Mesendoderm (in vitro differentiated cells): ENCODE data around the gene C18orf63.

Experiments used
- DNase-seq: peaks from one replicate; pipeline ENCODE4 v3.0.0; 2013
- H2AK5ac ChIP-seq: 2 replicates; pipeline ENCODE4 v1.6.1; 2013; ENCODE audit warnings: low read length, inconsistent platforms
- H2BK120ac ChIP-seq: 2 replicates; pipeline ENCODE4 v1.6.1; 2013; ENCODE audit warnings: low read depth, mild to moderate bottlenecking, low read length, moderate library complexity, mixed read lengths
- H2BK15ac ChIP-seq: replicated peaks from 2 replicates; pipeline ENCODE4 v1.6.1; 2013; ENCODE audit warnings: low read depth, mild to moderate bottlenecking, moderate library complexity
- H2BK5ac ChIP-seq: 2 replicates; pipeline ENCODE4 v1.6.1; 2013; ENCODE audit warnings: low read length, inconsistent platforms
- H3K18ac ChIP-seq: 2 replicates; pipeline ENCODE4 v1.6.1; 2013; ENCODE audit warnings: mild to moderate bottlenecking, low read length, mixed read lengths
- H3K23ac ChIP-seq: one replicate; pipeline ENCODE4 v1.6.1; 2013; ENCODE audit warnings: low read length
- H3K27ac ChIP-seq: 2 replicates; pipeline ENCODE4 v1.5.1; 2013; ENCODE audit warnings: low read depth, mild to moderate bottlenecking, inconsistent platforms, low read length, moderate library complexity
- H3K27me3 ChIP-seq: 2 replicates; pipeline ENCODE4 v1.6.1; 2013; ENCODE audit warnings: low read length, control low read depth, mild to moderate bottlenecking, inconsistent platforms; ENCODE audit not compliant: insufficient read depth, poor library complexity
- H3K36me3 ChIP-seq: 2 replicates; pipeline ENCODE4 v1.6.1; 2013; ENCODE audit warnings: low read length, inconsistent platforms; ENCODE audit not compliant: control insufficient read depth, insufficient read depth
- H3K4ac ChIP-seq: one replicate; pipeline ENCODE4 v1.6.1; 2013; ENCODE audit warnings: low read depth, mild to moderate bottlenecking, low read length, moderate library complexity
- H3K4me1 ChIP-seq: 2 replicates; pipeline ENCODE4 v1.6.1; 2013; ENCODE audit warnings: low read depth, low read length, inconsistent platforms; ENCODE audit not compliant: control insufficient read depth
- H3K4me2 ChIP-seq: 2 replicates; pipeline ENCODE4 v1.6.1; 2013; ENCODE audit warnings: low read length
- H3K4me3 ChIP-seq: 2 replicates; pipeline ENCODE4 v1.5.1; 2013; ENCODE audit warnings: mild to moderate bottlenecking, low read length
- H3K56ac ChIP-seq: one replicate; pipeline ENCODE4 v1.6.1; 2013; ENCODE audit warnings: low read length
- H3K79me1 ChIP-seq: 2 replicates; pipeline ENCODE4 v1.6.1; 2013; ENCODE audit warnings: low read length, inconsistent platforms
- H3K79me2 ChIP-seq: 2 replicates; pipeline ENCODE4 v1.6.1; 2013; ENCODE audit warnings: mild to moderate bottlenecking, low read length; ENCODE audit not compliant: control insufficient read depth, insufficient read depth
- H3K9ac ChIP-seq: 2 replicates; pipeline ENCODE4 v1.6.1; 2013; ENCODE audit warnings: low read length, inconsistent platforms
- H4K5ac ChIP-seq: one replicate; pipeline ENCODE4 v1.6.1; 2013; ENCODE audit warnings: low read length
- H4K8ac ChIP-seq: one replicate; pipeline ENCODE4 v1.6.1; 2013; ENCODE audit warnings: low read depth, mild to moderate bottlenecking, control low read depth, low read length, moderate library complexity
- WGBS: extraction: QIAGEN DNeasy Blood & Tissue Kit; methylation state at CpG from one replicate; pipeline ENCODE4 v1.1.7; 2013; ENCODE audit warnings: low lambda C conversion rate, missing lambda C conversion rate; ENCODE audit not compliant: insufficient coverage; ENCODE audit errors: extremely low coverage; 5-methylcytosine and 5-hydroxymethylcytosine counted together

Gene C18orf63

GRCh38 chr18:74375999-74376398, 60.4 kb downstream of the C18orf63 start:
- H4K8ac ChIP-seq = no peak overlapping the region

GRCh38 chr18:74376523-74376922, 60.9 kb downstream of the C18orf63 start:
- Histone ChIP-seq H4K5ac (no peak overlapping the region), H2BK5ac (no peak overlapping the region), H3K4ac (no peak overlapping the region), H3K9ac (no peak overlapping the region), H3K79me1 (no peaks in the 10 kb centered on the region), H2AK5ac (no peak overlapping the region), H3K18ac (no peak overlapping the region), H2BK15ac (no peak overlapping the region), H3K4me3 (no peak overlapping the region), H3K56ac (no peak overlapping the region), H3K27ac (no peak overlapping the region), H3K79me2 (no peaks in the 10 kb centered on the region), H3K27me3 (no peaks in the 10 kb centered on the region), H3K23ac (no peak overlapping the region), H3K36me3 (no peaks in the 10 kb centered on the region), H3K4me1 (no peaks in the 10 kb centered on the region), H3K4me2 (no peak overlapping the region), H4K8ac (no peak overlapping the region), H2BK120ac (no peak overlapping the region)
- WGBS = no CpG with 5 or more reads among the region's 4 CpGs
- DNase-seq = no peak

More at GRCh38 chr18:74375999-74376398, 60.4 kb downstream of the C18orf63 start:
- H3K4me2 ChIP-seq = no peak overlapping the region
- no peaks in the 10 kb centered on the region for H3K36me3 ChIP-seq
- H3K18ac ChIP-seq = no peak overlapping the region
- no peak overlapping the region for H3K4ac ChIP-seq
- no peak for DNase-seq
- WGBS = no CpG with 5 or more reads among the region's 6 CpGs
- no peak overlapping the region for H3K27ac ChIP-seq
- no peak overlapping the region for H2BK15ac ChIP-seq
- no peak overlapping the region for H3K23ac ChIP-seq
- H3K56ac ChIP-seq = no peak overlapping the region
- no peak overlapping the region for H3K9ac ChIP-seq
- H3K79me2 ChIP-seq = no peaks in the 10 kb centered on the region
- H3K4me3 ChIP-seq = no peak overlapping the region
- no peak overlapping the region for H4K5ac ChIP-seq
- H3K79me1 ChIP-seq = no peaks in the 10 kb centered on the region
- no peaks in the 10 kb centered on the region for H3K27me3 ChIP-seq
- no peak overlapping the region for H2BK120ac ChIP-seq
- H3K4me1 ChIP-seq = no peaks in the 10 kb centered on the region
- H2BK5ac ChIP-seq = no peak overlapping the region
- H2AK5ac ChIP-seq = no peak overlapping the region

- Histone ChIP-seq H3K23ac (no peak overlapping the region), H3K4me1 (no peaks in the 10 kb centered on the region), H4K8ac (no peak overlapping the region), H2AK5ac (no peak overlapping the region), H4K5ac (no peak overlapping the region), H3K4ac (no peak overlapping the region), H3K18ac (no peak overlapping the region), H3K36me3 (no peaks in the 10 kb centered on the region), H3K27ac (no peak overlapping the region), H3K9ac (no peak overlapping the region), H3K27me3 (no peaks in the 10 kb centered on the region), H2BK120ac (no peak overlapping the region), H3K79me2 (no peaks in the 10 kb centered on the region), H2BK5ac (no peak overlapping the region), H3K79me1 (no peaks in the 10 kb centered on the region), H3K56ac (no peak overlapping the region), H3K4me3 (no peak overlapping the region), H2BK15ac (no peak overlapping the region), H3K4me2 (no peak overlapping the region)
- WGBS = no CpG with 5 or more reads among the region's 1 CpG
- DNase-seq = no peak
These were observed 62.1 kb downstream of the C18orf63 start for GRCh38 chr18:74377776-74378175.

- DNase-seq = no peak
- Histone ChIP-seq H3K18ac (no peak overlapping the region), H3K79me1 (no peaks in the 10 kb centered on the region), H2AK5ac (no peak overlapping the region), H3K9ac (no peak overlapping the region), H2BK15ac (no peak overlapping the region), H3K27ac (no peak overlapping the region), H3K4me1 (no peaks in the 10 kb centered on the region), H3K27me3 (no peaks in the 10 kb centered on the region), H4K5ac (no peak overlapping the region), H3K36me3 (no peaks in the 10 kb centered on the region), H3K79me2 (no peaks in the 10 kb centered on the region), H3K4me3 (no peak overlapping the region), H2BK120ac (no peak overlapping the region), H3K4ac (no peak overlapping the region), H3K56ac (no peak overlapping the region), H4K8ac (no peak overlapping the region), H2BK5ac (no peak overlapping the region), H3K23ac (no peak overlapping the region), H3K4me2 (no peak overlapping the region)
- WGBS = no CpG with 5 or more reads among the region's 4 CpGs
These were observed 62.6 kb downstream of the C18orf63 start for GRCh38 chr18:74378179-74378682.

DNA sequence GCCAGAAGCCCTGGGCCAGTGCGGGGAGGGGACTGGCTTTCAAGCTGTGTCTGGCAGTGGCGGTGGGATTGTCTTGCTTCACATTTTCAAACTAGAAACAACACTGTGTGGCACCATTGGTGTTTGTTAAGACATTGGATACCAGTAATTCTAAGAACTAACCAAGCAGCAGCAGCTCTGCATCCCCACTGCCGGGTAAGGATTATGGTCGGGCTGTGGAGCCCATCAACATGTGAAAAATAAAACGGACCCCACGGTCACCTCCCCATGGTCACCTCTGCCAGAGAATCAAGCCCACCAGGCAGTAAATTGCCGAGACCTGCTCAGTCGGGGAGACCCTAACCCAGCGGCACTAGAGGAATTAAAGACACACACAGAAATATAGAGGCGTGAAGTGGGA, 65.3 kb downstream of the C18orf63 start:
- no peaks in the 10 kb centered on the region for H3K4me1 ChIP-seq
- no peak overlapping the region for H3K23ac ChIP-seq
- no CpG with 5 or more reads among the region's 10 CpGs for whole genome bisulfite sequencing
- no peak overlapping the region for H3K56ac ChIP-seq
- H3K9ac ChIP-seq = no peak overlapping the region
- H2BK120ac ChIP-seq = no peak overlapping the region
- H2BK15ac ChIP-seq = no peak overlapping the region
- H3K36me3 ChIP-seq = no peaks in the 10 kb centered on the region
- no peak overlapping the region for H2AK5ac ChIP-seq
- H3K27ac ChIP-seq = no peak overlapping the region
- no peak overlapping the region for H3K4me3 ChIP-seq
- H4K5ac ChIP-seq = no peak overlapping the region
- no peak overlapping the region for H2BK5ac ChIP-seq
- no peak overlapping the region for H3K18ac ChIP-seq
- no peak overlapping the region for H3K4ac ChIP-seq
- H3K27me3 ChIP-seq = no peaks in the 10 kb centered on the region
- DNase-seq = no peak
- no peak overlapping the region for H4K8ac ChIP-seq
- H3K79me2 ChIP-seq = no peaks in the 10 kb centered on the region
- H3K79me1 ChIP-seq = no peaks in the 10 kb centered on the region
- H3K4me2 ChIP-seq = no peak overlapping the region

DNA sequence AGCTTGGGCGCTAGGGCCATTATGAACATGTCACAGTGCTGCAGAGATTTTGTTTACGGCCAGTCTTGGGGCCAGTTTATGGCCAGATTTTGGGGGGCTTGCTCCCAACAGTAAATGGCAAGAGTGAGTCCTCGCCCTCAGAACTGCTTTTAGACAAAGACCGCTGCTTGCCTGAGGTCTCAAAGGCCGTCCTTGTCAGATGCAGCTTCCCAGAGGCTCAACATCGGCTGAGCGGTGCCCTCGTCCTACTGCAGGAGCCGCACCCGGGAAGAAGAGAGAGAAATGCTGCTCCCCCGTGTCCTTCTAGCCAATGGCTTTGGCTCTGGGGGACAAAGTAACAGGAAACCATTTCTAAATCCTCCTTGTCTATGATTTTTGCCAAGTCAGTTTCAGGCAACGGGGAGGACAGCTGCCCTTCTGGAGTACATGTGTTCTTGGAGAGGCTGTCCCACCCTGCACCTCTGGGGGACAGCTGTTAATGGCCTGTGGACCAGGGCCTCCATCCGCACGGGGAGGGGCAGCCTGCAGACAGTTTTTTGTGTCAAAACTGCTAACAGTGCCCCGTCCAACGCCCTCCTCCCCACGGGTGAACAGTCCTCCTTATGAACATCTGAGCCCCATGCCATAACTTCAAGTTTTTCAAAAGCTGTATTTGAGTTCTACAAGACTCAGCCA, 66.1 kb downstream of the C18orf63 start:
- Histone ChIP-seq H2BK120ac (no peak overlapping the region), H2BK15ac (no peak overlapping the region), H4K8ac (no peak overlapping the region), H3K4me2 (no peak overlapping the region), H2AK5ac (no peak overlapping the region), H3K79me1 (no peaks in the 10 kb centered on the region), H3K4ac (no peak overlapping the region), H2BK5ac (no peak overlapping the region), H3K9ac (no peak overlapping the region), H3K27ac (no peak overlapping the region), H3K56ac (no peak overlapping the region), H3K4me1 (no peaks in the 10 kb centered on the region), H3K23ac (no peak overlapping the region), H3K79me2 (no peaks in the 10 kb centered on the region), H3K36me3 (no peaks in the 10 kb centered on the region), H3K27me3 (no peaks in the 10 kb centered on the region), H3K4me3 (no peak overlapping the region), H4K5ac (no peak overlapping the region), H3K18ac (no peak overlapping the region)
- DNase-seq = no peak
- WGBS = no CpG with 5 or more reads among the region's 17 CpGs
